Stimulated activated CD4-positive, alpha-beta T cell treated with anti-CD3 and anti-CD28 coated beads, TNF-alpha, amount 100 ng/mL, for 1 hour (primary cell): ENCODE results near the gene HNRNPAB.

Source experiments
- DNase-seq, 3 donors: peaks; one replicate each; pipeline ENCODE4 v3.0.0-alpha.2; 2020; ENCODE audit warnings: low read depth in 3 of 3, low spot score in 1 of 3

Gene HNRNPAB

GRCh38 chr5:178204182-178204934 lies at the start of gene HNRNPAB:
HNRNPAB (plus strand) TSS chr5:178204533; CDS start chr5:178204838, 305 bp downstream.
- DNase-seq: peak; percentile 91 to 97 (median 95)

- DNase-seq: no peak
These were observed 49.3 kb upstream of the HNRNPAB start for GRCh38 chr5:178155065-178155464.

- DNase-seq: no peak
These were observed 44.2 kb upstream of the HNRNPAB start for GRCh38 chr5:178160176-178160575.

GRCh38 chr5:178162481-178162880 lies 41.9 kb upstream of the HNRNPAB start:
- DNase-seq: no peak

GRCh38 chr5:178163772-178164735 lies 40.3 kb upstream of the HNRNPAB start:
- peak; percentile 77 to 97 (median 87) for DNase-seq

- DNase-seq: no peak
These were observed 38.8 kb upstream of the HNRNPAB start for GRCh38 chr5:178165581-178165980.

GRCh38 chr5:178170455-178170854 lies 33.9 kb upstream of the HNRNPAB start:
- DNase-seq: no peak

- DNase-seq: no peak
These were observed 29.9 kb upstream of the HNRNPAB start for GRCh38 chr5:178174456-178174855.

- no peak for DNase-seq
These were observed 27.5 kb upstream of the HNRNPAB start for GRCh38 chr5:178176791-178177190.

- DNase-seq: no peak
These were observed 26.8 kb upstream of the HNRNPAB start for GRCh38 chr5:178177569-178177968.

GRCh38 chr5:178180141-178180863 lies 24.0 kb upstream of the HNRNPAB start:
- no peak for DNase-seq

GRCh38 chr5:178182158-178182876 lies 22.0 kb upstream of the HNRNPAB start:
- no peak for DNase-seq

GRCh38 chr5:178186427-178186826 lies 17.9 kb upstream of the HNRNPAB start:
- no peak for DNase-seq

- DNase-seq: no peak
These were observed 17.3 kb upstream of the HNRNPAB start, which contains the start of gene GMCL2 for GRCh38 chr5:178187014-178187413. GMCL2 (minus strand) TSS chr5:178187371; CDS start chr5:178187299, 72 bp downstream.

- DNase-seq: no peak
These were observed 14.9 kb upstream of the HNRNPAB start for GRCh38 chr5:178189433-178189832.

GRCh38 chr5:178191661-178192060 lies 12.7 kb upstream of the HNRNPAB start:
- DNase-seq: no peak

GRCh38 chr5:178192244-178192643 lies 12.1 kb upstream of the HNRNPAB start:
- DNase-seq: no peak

GRCh38 chr5:178192787-178193186 lies 11.5 kb upstream of the HNRNPAB start:
- no peak for DNase-seq

GRCh38 chr5:178193251-178193809 lies 11.0 kb upstream of the HNRNPAB start:
- no peak for DNase-seq

- DNase-seq: no peak
These were observed 10.3 kb upstream of the HNRNPAB start for GRCh38 chr5:178194026-178194425.
